ENCODE measurements around the gene NFATC1.

DNA sequence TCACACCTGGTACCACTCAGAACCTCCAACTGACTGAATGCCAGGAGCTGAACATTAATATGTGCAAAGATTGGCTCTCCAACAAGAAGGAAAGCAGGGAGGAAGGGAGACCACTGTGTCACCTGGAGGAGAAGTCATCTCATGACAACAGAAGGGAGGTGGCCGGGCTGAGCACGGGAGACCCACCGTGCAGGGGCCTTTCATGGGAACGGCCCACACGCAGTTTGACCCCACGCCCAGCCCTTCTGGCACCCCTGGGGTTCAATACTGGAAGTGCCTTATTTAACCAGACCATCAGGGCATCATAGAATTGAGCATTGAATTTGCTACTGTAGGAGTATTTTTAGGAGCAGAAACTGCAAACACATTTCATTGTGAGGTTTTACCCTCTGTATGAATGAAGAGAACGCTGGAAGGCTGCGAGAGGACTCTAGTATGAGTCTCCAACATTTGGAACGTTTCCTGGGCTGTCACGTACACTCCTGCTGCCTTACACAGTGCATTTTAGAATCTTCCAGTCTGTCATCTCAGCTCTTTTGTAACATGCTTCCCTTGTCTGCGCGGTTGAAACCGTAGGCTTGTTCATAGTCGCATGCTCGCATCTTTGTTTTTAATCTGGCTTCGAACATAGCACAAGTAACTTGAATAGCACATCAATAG, 132.1 kb downstream of the NFATC1 start:
- TF ChIP-seq MAZ (IDR thresholded peaks at IDR 0.05; ENCODE audit: borderline replicate concordance, low read depth, low read length): no peak
- no peak for TF ChIP-seq USF2 (IDR thresholded peaks at IDR 0.05)
